ENCODE results near the gene MYO5B. TPM values are rescaled to one million over a fixed set of nuclear protein-coding genes. Genes with fewer than 3 reads are reported as not detected.

The MYO5B gene
- total and polyA plus RNA-seq, 9 of the 15 experiments (the other 6 are each of a cell fraction or from before 2014, with no cell fraction given), result 0.07 to 0.42 (median 0.28) TPM

GRCh38 chr18:49894517-49895226 lies 300.3 kb downstream of the MYO5B start:
- ATAC-seq (no peak), DNase-seq (ENCODE audit: extremely low read depth in 1 of 4, low spot score in 3 of 4) (no peak), FAIRE-seq (no peak)
- no TSS peak for BruUV-seq (replicated peaks)
- Histone ChIP-seq H3K27me3 (ENCODE audit: control insufficient read depth in 2 of 2, insufficient read depth in 2 of 2, low read length in 2 of 2) (peaks cover 0 to 5% of the 10 kb centered on the region in 2 experiments; a peak in 1 of 5 replicates), H3K36me3 (ENCODE audit: control insufficient read depth, insufficient read depth, low read length) (no peaks in the 10 kb centered on the region), H2AFZ (ENCODE audit: low read depth, low read length) (no peak overlapping the region), H3K4me2 (ENCODE audit: insufficient read depth, low read length) (no peak overlapping the region), H4K20me1 (replicated peaks; ENCODE audit: control insufficient read depth, insufficient read depth, low read length) (no peaks in the 10 kb centered on the region; the same call in 1 of the 2 replicates), H3K4me1 (replicated peaks in 1 of 2; ENCODE audit: control insufficient read depth in 2 of 2, insufficient read depth in 2 of 2, low read length in 2 of 2) (no peaks in the 10 kb centered on the region), H3K9ac (ENCODE audit: insufficient read depth in 1 of 2, low read depth in 2 of 2, low read length in 2 of 2) (no peak overlapping the region), H3K9me3 (replicated peaks; ENCODE audit: control insufficient read depth, insufficient read depth, low read depth, low read length) (no peaks in the 10 kb centered on the region), H3K79me2 (ENCODE audit: control insufficient read depth, insufficient read depth, low read length) (no peaks in the 10 kb centered on the region), H3K27ac (ENCODE audit: extremely low read depth, low read depth, low read length) (no peak overlapping the region), H3K4me3 (no peak overlapping the region), H3K9me1 (ENCODE audit: control insufficient read depth, insufficient read depth, low read length) (no peaks in the 10 kb centered on the region)
- ChIA-PET POLR2A (interaction anchor here (0.7 kb wide), 1 partner anchor 34 kb away, joined by 3 read pairs; no protein-coding TSS in a partner anchor), CTCF (ENCODE audit: low intra/inter-chr PET ratio) (no interaction called here)
- intact Hi-C loops (cut with micrococcal nuclease), result no loop called here
- whole genome bisulfite sequencing (ENCODE audit: insufficient coverage, low coverage, missing lambda C conversion rate), result 2% methylated on average over 10 of the region's 11 CpGs
- no peak for TF ChIP-seq GMEB1 (CRISPR knock-in tag; IDR thresholded peaks at IDR 0.05)
- TF ChIP-seq NUFIP1 (IDR thresholded peaks at IDR 0.05; ENCODE audit: partially characterized antibody), result no peak
- no peak for TF ChIP-seq PRPF4 (IDR thresholded peaks at IDR 0.05; ENCODE audit: insufficient read depth, low read depth, low read length, poor library complexity, severe bottlenecking)
- TF ChIP-seq ZC3H11A (IDR thresholded peaks at IDR 0.05; ENCODE audit: low read depth, low read length), result no peak
- TF ChIP-seq ZNF41 (CRISPR knock-in tag; conservative IDR thresholded peaks at IDR 0.05), result no peak
- TF ChIP-seq NRF1 (conservative IDR thresholded peaks at IDR 0.05 in 1 of 2, IDR thresholded peaks at IDR 0.05 in 1 of 2), result 0 out of 4 replicates have a peak, but pooled peaks of 1 of the 2 experiments have one; percentile 19
- in situ Hi-C loops (cut with MboI), result no loop called here
